K562 (cell line): ENCODE results near the gene MTHFSD.

Experiments
- BACH1 ChIP-seq: fragments of 200-800 bp; sonication (Bioruptor generic); IDR thresholded peaks from 2 replicates; pipeline ENCODE4 v1.6.1; 2016; ENCODE audit warnings: missing genetic modification characterization, missing compliant biosample characterization
- BRCA1 ChIP-seq, 2 experiments: fragments of 450-650 bp in 1 of 2; sonication (generic) in 1 of 2; formaldehyde crosslinking in 1 of 2; IDR thresholded peaks; 2 replicates each; pipeline versions ENCODE4 v1.5.0 to v1.6.1; 2017 to 2020; ENCODE audit warnings: mild to moderate bottlenecking in 1 of 2, missing genetic modification reagents in 1 of 2
- CEBPB ChIP-seq: fragments of 450-650 bp; IDR thresholded peaks from 2 replicates; pipeline ENCODE4 v1.6.1; 2016; ENCODE audit warnings: missing genetic modification characterization, missing compliant biosample characterization
- CTCF ChIP-seq, 3 experiments: IDR thresholded peaks in 2 of 3; conservative IDR thresholded peaks in 1 of 3; 2 replicates each; pipeline ENCODE4 v1.5.1; 2011 to 2012; ENCODE audit warnings: low read length in 3 of 3, mild to moderate bottlenecking in 3 of 3, control low read depth in 2 of 3, improper control_type of control experiment in 1 of 3, inconsistent platforms in 1 of 3, low read depth in 1 of 3, mixed read lengths in 1 of 3, moderate library complexity in 1 of 3; ENCODE audit not compliant: insufficient read depth in 2 of 3
- ESRRA ChIP-seq: fragments of 450-650 bp; IDR thresholded peaks from 2 replicates; pipeline ENCODE4 v1.6.1; 2014; ENCODE audit warnings: low read depth, mild to moderate bottlenecking, moderate library complexity, borderline replicate concordance
- PPARD ChIP-seq: fragments of 250-450 bp; sonication (Bioruptor Pico); IDR thresholded peaks from 2 replicates; pipeline ENCODE4 v1.8.0; 2022; ENCODE audit warnings: inconsistent platforms, mild to moderate bottlenecking, moderate library complexity
- RNF2 ChIP-seq: sonication (generic); IDR thresholded peaks from 2 replicates; pipeline ENCODE4 v1.6.1; 2016
- ZNF398 ChIP-seq: fragments of 250-450 bp; sonication (Bioruptor Pico); IDR thresholded peaks from 2 replicates; pipeline ENCODE4 v1.8.0; 2021; ENCODE audit warnings: moderate library complexity, mild to moderate bottlenecking, inconsistent platforms
- TF ChIP-seq, protein P1 (sequence below): sonication (generic); formaldehyde crosslinking; IDR thresholded peaks from 2 replicates; pipeline ENCODE4 v1.8.0; 2022; ENCODE audit warnings: missing genetic modification reagents, mild to moderate bottlenecking, moderate library complexity, borderline replicate concordance
- TF ChIP-seq, protein P2 (sequence below), 2 experiments: fragments of 450-650 bp; formaldehyde crosslinking in 1 of 2; IDR thresholded peaks; 2 replicates each; pipeline versions ENCODE4 v1.4.0 to v1.6.1; 2014 to 2020; ENCODE audit warnings: mild to moderate bottlenecking in 2 of 2, borderline replicate concordance in 1 of 2, low read depth in 1 of 2
- TF ChIP-seq, protein P3 (sequence below): sonication (generic); formaldehyde crosslinking; IDR thresholded peaks from 2 replicates; pipeline ENCODE4 v1.4.0; 2020; ENCODE audit warnings: mild to moderate bottlenecking, missing genetic modification reagents

GRCh38 chr16:86498155-86498670 lies 56.8 kb downstream of the MTHFSD start:
- TF ChIP-seq BRCA1 (IDR thresholded peaks at IDR 0.05) (no peak), BRCA1 (CRISPR knock-in tag; IDR thresholded peaks at IDR 0.05) (no peak), CTCF (IDR thresholded peaks at IDR 0.05 in 2 of 3, conservative IDR thresholded peaks at IDR 0.05 in 1 of 3; ENCODE audit: insufficient read depth in 2 of 3, low read depth in 1 of 3, low read length in 3 of 3) (no peak), PPARD (no peak), RNF2 (no peak), BACH1 (no peak), ZNF398 (CRISPR knock-in tag) (no peak), CEBPB (tag) (no peak), ESRRA (no peak)
- TF ChIP-seq, protein P1, sequence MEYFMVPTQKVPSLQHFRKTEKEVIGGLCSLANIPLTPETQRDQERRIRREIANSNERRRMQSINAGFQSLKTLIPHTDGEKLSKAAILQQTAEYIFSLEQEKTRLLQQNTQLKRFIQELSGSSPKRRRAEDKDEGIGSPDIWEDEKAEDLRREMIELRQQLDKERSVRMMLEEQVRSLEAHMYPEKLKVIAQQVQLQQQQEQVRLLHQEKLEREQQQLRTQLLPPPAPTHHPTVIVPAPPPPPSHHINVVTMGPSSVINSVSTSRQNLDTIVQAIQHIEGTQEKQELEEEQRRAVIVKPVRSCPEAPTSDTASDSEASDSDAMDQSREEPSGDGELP (CRISPR knock-in tag) = no peak
- TF ChIP-seq, protein P2, sequence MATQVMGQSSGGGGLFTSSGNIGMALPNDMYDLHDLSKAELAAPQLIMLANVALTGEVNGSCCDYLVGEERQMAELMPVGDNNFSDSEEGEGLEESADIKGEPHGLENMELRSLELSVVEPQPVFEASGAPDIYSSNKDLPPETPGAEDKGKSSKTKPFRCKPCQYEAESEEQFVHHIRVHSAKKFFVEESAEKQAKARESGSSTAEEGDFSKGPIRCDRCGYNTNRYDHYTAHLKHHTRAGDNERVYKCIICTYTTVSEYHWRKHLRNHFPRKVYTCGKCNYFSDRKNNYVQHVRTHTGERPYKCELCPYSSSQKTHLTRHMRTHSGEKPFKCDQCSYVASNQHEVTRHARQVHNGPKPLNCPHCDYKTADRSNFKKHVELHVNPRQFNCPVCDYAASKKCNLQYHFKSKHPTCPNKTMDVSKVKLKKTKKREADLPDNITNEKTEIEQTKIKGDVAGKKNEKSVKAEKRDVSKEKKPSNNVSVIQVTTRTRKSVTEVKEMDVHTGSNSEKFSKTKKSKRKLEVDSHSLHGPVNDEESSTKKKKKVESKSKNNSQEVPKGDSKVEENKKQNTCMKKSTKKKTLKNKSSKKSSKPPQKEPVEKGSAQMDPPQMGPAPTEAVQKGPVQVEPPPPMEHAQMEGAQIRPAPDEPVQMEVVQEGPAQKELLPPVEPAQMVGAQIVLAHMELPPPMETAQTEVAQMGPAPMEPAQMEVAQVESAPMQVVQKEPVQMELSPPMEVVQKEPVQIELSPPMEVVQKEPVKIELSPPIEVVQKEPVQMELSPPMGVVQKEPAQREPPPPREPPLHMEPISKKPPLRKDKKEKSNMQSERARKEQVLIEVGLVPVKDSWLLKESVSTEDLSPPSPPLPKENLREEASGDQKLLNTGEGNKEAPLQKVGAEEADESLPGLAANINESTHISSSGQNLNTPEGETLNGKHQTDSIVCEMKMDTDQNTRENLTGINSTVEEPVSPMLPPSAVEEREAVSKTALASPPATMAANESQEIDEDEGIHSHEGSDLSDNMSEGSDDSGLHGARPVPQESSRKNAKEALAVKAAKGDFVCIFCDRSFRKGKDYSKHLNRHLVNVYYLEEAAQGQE (IDR thresholded peaks at IDR 0.05; ENCODE audit: borderline replicate concordance) = no peak
- TF ChIP-seq, protein P2 (CRISPR knock-in tag; IDR thresholded peaks at IDR 0.05; ENCODE audit: low read depth) = no peak
- TF ChIP-seq, protein P3, sequence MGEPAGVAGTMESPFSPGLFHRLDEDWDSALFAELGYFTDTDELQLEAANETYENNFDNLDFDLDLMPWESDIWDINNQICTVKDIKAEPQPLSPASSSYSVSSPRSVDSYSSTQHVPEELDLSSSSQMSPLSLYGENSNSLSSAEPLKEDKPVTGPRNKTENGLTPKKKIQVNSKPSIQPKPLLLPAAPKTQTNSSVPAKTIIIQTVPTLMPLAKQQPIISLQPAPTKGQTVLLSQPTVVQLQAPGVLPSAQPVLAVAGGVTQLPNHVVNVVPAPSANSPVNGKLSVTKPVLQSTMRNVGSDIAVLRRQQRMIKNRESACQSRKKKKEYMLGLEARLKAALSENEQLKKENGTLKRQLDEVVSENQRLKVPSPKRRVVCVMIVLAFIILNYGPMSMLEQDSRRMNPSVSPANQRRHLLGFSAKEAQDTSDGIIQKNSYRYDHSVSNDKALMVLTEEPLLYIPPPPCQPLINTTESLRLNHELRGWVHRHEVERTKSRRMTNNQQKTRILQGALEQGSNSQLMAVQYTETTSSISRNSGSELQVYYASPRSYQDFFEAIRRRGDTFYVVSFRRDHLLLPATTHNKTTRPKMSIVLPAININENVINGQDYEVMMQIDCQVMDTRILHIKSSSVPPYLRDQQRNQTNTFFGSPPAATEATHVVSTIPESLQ (CRISPR knock-in tag) = no peak
